Sigmoid colon (tissue), 7 donors: ENCODE results near the gene ZNF532. TPM values are rescaled to one million over a fixed set of nuclear protein-coding genes. Genes with fewer than 3 reads are reported as not detected.

Experiments used
- DNase-seq: peaks from one replicate; pipeline ENCODE4 v3.0.0-alpha.2; 2019
- H3K27ac ChIP-seq, 4 donors: fragments of 200-600 bp; sonication (generic); one replicate each; pipeline ENCODE4 v1.5.1; 2016 to 2019; ENCODE audit warnings: mild to moderate bottlenecking in 1 of 4
- H3K27me3 ChIP-seq, 3 donors: fragments of 200-600 bp; sonication (generic); one replicate each; pipeline ENCODE4 v1.5.1; 2019; ENCODE audit warnings: mild to moderate bottlenecking in 1 of 3
- H3K36me3 ChIP-seq, 4 donors: fragments of 200-600 bp; sonication (generic); one replicate each; pipeline ENCODE4 v1.5.1; 2016 to 2019
- H3K4me1 ChIP-seq, 4 donors: fragments of 200-600 bp; sonication (generic); one replicate each; pipeline ENCODE4 v1.5.1; 2017 to 2019
- H3K4me3 ChIP-seq, 4 donors: fragments of 200-600 bp; sonication (generic); one replicate each; pipeline ENCODE4 v1.5.1; 2017 to 2019; ENCODE audit warnings: mild to moderate bottlenecking in 2 of 4, moderate library complexity in 1 of 4
- H3K9me3 ChIP-seq, 4 donors: fragments of 200-600 bp in 3 of 4; sonication (generic) in 3 of 4; one replicate each; pipeline versions ENCODE4 v1.5.1 to v1.6.1; 2013 to 2019
- CTCF ChIP-seq, 4 experiments: fragments of 450-650 bp in 3 of 4; fragments of 200-600 bp in 1 of 4; IDR thresholded peaks; one replicate each; pipeline ENCODE4 v1.5.1; 2016 to 2019; ENCODE audit warnings: antibody characterized with exemption in 4 of 4, mild to moderate bottlenecking in 3 of 4, moderate library complexity in 2 of 4
- EP300 ChIP-seq, 4 donors: sonication (generic); formaldehyde crosslinking; IDR thresholded peaks; one replicate each; pipeline ENCODE4 v1.6.1; 2017; ENCODE audit warnings: antibody characterized with exemption in 4 of 4
- POLR2A ChIP-seq, 2 donors: fragments of 450-650 bp; IDR thresholded peaks; one replicate each; pipeline ENCODE4 v1.6.1; 2016; ENCODE audit warnings: antibody characterized with exemption in 2 of 2, mild to moderate bottlenecking in 2 of 2, moderate library complexity in 2 of 2
- POLR2AphosphoS5 ChIP-seq, 4 donors: sonication (generic); formaldehyde crosslinking; IDR thresholded peaks; one replicate each; pipeline ENCODE4 v1.6.1; 2017; ENCODE audit warnings: antibody characterized with exemption in 4 of 4
- WGBS, 2 donors: extraction: QIAGEN DNeasy Blood & Tissue Kit; methylation state at CpG; one replicate each; pipeline ENCODE4 v1.1.7; 2013; 5-methylcytosine and 5-hydroxymethylcytosine counted together
- intact Hi-C: fragments of 100-400 bp; cut with DNase I; formaldehyde crosslinking; loops from one replicate; pipeline ENCODE4 v1.15.1; 2023
- polyA plus RNA-seq, 3 donors: library from polyadenylated mRNA; stranded (reverse); fragments of 200-250 nt; gene quantifications; one replicate each; pipeline ENCODE4 v1.2.3, GENCODE V29; 2013
- small RNA-seq, 3 donors: library from RNA; depleted of rRNA; stranded (forward); fragments of <200 nt; gene quantifications; one replicate each; pipeline ENCODE3, GENCODE V24; 2016
- total RNA-seq, 4 donors: library from RNA; depleted of rRNA; stranded (reverse); fragments of >200 nt; gene quantifications; one replicate each; pipeline ENCODE4 v1.1.0, GENCODE V29; 2016
- donor health status: healthy with polysubstance abuse.
- donor health status: Bipolar disorder and iron deficiency.
- donor health status: healthy.

The ZNF532 gene
- total and polyA plus RNA-seq, 7 donors: 1.4 to 104 (median 71.0) TPM

- Histone ChIP-seq H3K4me1 (no peaks in the 10 kb centered on the region), H3K27me3 (no peaks in the 10 kb centered on the region), H3K4me3 (no peak overlapping the region), H3K27ac (no peak overlapping the region), H3K36me3 (no peaks in the 10 kb centered on the region), H3K9me3 (no peaks in the 10 kb centered on the region)
- intact Hi-C loops: no loop called here
- WGBS, 2 donors: 76 to 79% methylated on average over 3 of the region's 3 CpGs
- DNase-seq: no peak
- TF ChIP-seq POLR2A (IDR thresholded peaks at IDR 0.05) (no peak), POLR2AphosphoS5 (IDR thresholded peaks at IDR 0.05) (no peak), EP300 (IDR thresholded peaks at IDR 0.05) (no peak), CTCF (IDR thresholded peaks at IDR 0.05) (no peak)
These were observed 168.7 kb downstream of the ZNF532 start for GRCh38 chr18:59033359-59033758.

DNA sequence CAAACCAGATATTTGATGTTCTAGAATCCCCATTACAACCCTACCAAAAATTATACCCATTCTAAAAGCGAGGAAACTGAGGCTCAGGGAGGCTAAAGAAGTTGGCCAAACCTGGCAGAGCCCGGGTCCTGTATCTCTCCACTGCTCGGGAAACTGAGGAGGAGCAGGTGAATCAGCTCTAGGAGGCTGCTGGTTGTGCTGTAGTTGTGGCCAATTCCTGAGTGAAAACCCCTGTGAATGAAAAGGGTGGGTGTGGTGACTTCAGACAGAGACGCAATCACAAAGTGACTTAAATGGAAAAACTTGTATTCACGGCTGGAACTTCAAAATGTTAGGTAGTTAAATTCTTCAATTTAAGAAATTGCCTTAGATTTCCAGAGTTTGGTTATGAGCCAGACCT lies 169.3 kb downstream of the ZNF532 start:
- H3K9me3 ChIP-seq: no peaks in the 10 kb centered on the region
- H3K4me1 ChIP-seq: no peaks in the 10 kb centered on the region
- intact Hi-C loops: no loop called here
- TF ChIP-seq POLR2AphosphoS5 (IDR thresholded peaks at IDR 0.05) (no peak), POLR2A (IDR thresholded peaks at IDR 0.05) (no peak), CTCF (IDR thresholded peaks at IDR 0.05) (no peak), EP300 (IDR thresholded peaks at IDR 0.05) (no peak)
- H3K36me3 ChIP-seq: no peaks in the 10 kb centered on the region
- H3K27me3 ChIP-seq: no peaks in the 10 kb centered on the region
- no peak for DNase-seq
- no peak overlapping the region for H3K27ac ChIP-seq
- H3K4me3 ChIP-seq: no peak overlapping the region
- WGBS, 2 donors: 74 to 86% methylated on average over 5 of the region's 5 CpGs

GRCh38 chr18:59035591-59035990 lies 170.9 kb downstream of the ZNF532 start:
- intact Hi-C loops: no loop called here
- Histone ChIP-seq H3K36me3 (no peaks in the 10 kb centered on the region), H3K4me3 (no peak overlapping the region), H3K27me3 (no peaks in the 10 kb centered on the region), H3K27ac (no peak overlapping the region), H3K4me1 (no peaks in the 10 kb centered on the region), H3K9me3 (no peaks in the 10 kb centered on the region)
- no peak for DNase-seq
- 86 to 93% methylated on average over 8 of the region's 8 CpGs for WGBS, 2 donors
- TF ChIP-seq POLR2AphosphoS5 (IDR thresholded peaks at IDR 0.05): no peak
- no peak for TF ChIP-seq EP300 (IDR thresholded peaks at IDR 0.05)
- no peak for TF ChIP-seq POLR2A (IDR thresholded peaks at IDR 0.05)
- no peak for TF ChIP-seq CTCF (IDR thresholded peaks at IDR 0.05)

Small RNAs within 50 kb of the gene (small RNA-seq; reads per million reads assigned to genes)
- 0 reads per million in 3 donors for gene RF00096
- gene RNU2-69P: 0 to 2.0 (median 0) reads per million in 3 donors

Other genes starting within 250 kb of the ZNF532 start
- 1 to 10 TPM in 1 of 4 donors, under 1 TPM in 2, not detected in 1; 0.36 to 2.0 (median 0.55) TPM for gene ALPK2, start 235.8 kb upstream of the ZNF532 start, total RNA-seq
- gene ALPK2, start 235.8 kb upstream of the ZNF532 start, polyA plus RNA-seq: 1 to 10 TPM in 1 of 3 donors, not detected in 2; 1.5 TPM
- gene MALT1, start 193.4 kb upstream of the ZNF532 start, total RNA-seq: 10 to 100 TPM; 17.1 to 22.4 (median 18.4) TPM
- 10 to 100 TPM in 1 of 3 donors, 1 to 10 TPM in 2; 5.3 to 13.5 (median 5.4) TPM for gene MALT1, start 193.4 kb upstream of the ZNF532 start, polyA plus RNA-seq